Fibroblast of the conjunctiva (primary cell): ENCODE results near the gene SGSM2.

Experiments used
- DNase-seq: peaks from one replicate; pipeline ENCODE4 v3.0.0-alpha.2; 2010; ENCODE audit warnings: low read depth

SGSM2 gene

DNA sequence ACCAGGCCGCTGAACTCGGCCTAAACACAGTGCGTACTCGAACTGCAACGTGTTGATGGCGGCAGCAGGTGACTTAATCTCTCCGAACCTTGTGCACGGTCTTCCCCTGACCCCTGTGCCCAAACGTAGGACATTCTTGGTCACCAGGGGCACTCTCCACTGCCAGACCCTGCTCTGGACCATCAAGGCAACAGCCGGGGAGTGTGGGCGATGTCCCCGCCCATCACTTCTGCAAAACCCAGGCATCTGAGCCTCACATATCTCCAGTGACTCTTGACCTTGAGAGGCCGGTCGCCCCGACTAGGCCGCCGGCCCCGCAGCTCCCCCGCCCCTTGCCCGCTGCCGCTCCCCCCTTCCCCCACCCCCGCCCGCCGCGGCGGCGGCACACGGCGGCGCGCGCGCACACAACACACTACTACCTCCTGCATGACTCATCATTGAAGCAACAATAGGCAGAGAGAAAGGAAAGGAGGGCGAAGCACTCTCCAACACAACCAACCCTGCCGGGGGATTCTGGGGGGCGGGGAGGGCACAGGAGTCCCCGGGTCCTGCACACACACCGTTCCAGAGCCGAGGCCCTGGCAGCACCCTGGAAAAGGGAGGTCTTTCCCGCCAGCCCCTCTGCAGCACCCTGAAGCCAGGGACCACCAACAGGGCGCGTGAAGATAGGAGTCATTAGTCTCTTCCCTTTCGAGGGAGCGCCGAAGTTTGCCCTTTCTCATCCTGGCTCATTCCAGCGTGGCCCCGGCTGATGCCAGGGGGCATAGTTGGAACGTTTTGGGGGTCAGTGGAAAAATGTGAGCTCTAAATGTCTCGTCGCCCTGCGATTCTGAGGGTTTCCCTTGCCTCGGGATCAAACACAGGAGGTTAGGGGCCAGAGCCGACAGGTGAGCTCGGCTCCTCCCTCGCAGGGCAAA is 61.6 kb downstream of the SGSM2 start:
- no peak for DNase-seq

DNA sequence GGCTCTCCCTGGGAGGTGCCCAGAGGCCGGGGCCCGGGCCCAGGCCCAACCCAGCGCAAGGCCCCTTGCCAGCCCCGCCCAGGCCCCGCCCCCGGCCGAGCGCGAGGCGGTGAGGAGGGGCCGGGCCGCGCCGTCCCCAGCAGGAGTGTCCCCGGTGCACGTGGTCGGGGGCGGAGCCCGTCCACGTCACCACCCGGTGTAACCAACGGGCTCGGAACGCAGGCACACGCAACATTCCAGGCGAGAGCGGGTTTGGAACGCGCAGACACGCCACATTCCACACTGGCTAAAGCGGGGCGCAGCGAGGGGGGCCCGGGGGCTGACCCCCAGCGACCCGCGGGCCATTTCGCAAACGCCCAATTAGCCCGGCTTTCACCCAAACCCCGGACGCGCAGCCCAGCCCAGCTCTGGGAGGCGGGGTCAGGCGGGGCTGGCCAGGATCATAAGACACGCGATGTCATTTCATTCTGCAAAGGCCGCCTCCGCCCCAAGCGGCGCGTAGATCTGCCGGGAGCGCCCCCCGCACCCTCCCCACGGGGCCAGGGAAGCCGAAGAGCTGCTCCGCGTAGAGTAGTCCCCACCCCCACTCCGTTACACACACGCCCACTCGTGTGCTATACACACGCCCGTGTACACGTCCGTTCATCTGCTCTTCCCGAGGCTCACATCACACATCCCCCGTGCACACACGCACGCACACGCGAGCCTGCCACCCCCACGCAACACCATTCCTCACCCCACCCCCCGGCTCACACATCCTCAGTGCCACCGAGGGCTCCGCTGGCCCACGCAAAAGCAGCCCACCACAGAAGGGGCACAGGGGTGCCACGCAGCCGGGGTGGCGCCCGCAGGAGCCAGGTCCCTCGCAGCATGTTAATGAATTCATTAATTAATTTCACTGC is 62.5 kb downstream of the SGSM2 start:
- DNase-seq = peak; percentile 87

GRCh38 chr17:2400474-2400866 is 63.2 kb downstream of the SGSM2 start:
- no peak for DNase-seq

GRCh38 chr17:2400877-2401425 is 63.6 kb downstream of the SGSM2 start, which contains the start of gene MNT:
Gene MNT (minus strand): TSS chr17:2401060. CDS start chr17:2400712, 348 bp downstream.
- peak; percentile 91 for DNase-seq

- peak; percentile 99 for DNase-seq
Observed at GRCh38 chr17:2401426-2402221, 64.3 kb downstream of the SGSM2 start.

- DNase-seq = no peak
Observed at GRCh38 chr17:2402544-2402943, 65.2 kb downstream of the SGSM2 start.

DNA sequence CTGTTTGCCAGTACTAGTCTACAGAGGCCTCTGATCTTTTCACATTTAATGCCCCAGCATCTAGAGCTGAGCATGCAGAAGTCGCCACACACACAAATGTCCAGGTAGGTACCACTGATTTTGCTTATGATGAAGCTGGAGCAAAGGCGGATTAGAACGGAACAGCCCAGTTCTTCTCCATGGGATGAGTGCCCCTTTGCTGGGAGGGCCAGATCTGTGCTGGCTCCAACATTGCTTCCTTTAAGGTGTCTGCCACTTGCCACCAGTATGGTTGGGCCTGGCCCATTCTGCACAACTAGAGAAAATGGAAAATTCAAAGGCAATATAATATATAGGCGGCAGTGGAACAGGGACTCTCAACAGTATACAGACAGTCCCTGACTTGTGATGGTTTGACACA is 65.7 kb downstream of the SGSM2 start:
- no peak for DNase-seq

DNA sequence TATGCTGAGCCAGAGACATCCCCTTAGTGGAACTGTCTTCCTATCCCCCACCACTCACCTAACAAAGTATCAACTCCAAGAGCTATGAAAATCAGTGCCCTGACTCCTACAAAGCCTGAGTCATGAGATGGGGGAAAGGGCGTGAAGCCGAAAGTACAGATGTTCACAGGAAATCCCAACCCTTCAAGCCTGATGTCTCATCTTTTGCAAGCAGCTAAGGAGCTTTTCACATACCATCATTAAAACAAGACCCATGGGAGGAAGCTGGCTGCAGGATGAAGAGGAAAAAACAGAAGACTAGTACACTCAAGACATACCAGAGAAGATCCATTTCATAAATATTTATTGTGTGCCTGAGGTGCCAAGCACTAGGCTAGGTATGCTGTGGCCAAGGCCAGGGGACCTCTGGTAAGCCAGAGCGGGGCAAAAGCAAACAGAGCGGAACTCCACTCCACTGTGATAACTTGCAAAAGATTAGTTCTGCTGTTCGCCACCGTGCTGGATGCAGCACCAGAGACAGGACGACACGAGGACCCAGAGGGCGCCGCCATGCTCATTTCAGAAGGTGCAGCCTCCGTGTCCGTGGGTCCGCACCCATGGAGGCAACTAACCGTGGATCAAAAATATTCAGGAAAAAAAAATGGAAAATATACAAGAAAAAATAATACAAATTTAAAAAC is 68.1 kb downstream of the SGSM2 start:
- DNase-seq = peak; percentile 86

DNA sequence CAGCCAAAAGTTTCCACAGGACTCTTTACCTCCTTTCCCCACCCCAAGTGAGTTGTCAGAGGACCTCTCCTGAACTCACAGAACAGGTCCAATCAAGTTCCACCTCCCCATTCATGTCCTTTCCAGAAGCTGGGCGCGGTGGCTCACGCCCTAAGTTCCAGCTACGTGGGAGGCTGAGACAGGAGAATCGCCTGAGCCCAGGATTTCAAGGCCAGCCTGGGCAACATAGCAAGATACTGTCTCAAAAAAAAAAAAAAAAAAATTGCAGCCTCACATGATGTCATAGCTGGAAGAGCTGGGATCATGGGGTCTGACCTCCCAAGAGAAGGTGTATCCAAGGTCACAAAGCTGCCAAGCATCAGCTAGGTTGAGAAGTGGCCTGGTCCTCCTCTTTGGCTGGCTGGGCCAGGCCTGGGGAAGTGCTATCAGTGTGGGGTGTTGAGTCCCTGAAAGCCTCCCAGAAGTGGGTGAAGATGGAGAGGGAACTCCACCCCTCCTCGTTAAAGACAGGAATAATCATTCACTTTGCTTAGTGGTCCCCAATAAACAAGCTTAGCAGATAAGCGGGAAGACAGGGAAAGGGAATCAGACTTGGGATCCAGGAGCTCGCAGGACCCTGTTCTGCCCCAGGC is 69.1 kb downstream of the SGSM2 start:
- no peak for DNase-seq

DNA sequence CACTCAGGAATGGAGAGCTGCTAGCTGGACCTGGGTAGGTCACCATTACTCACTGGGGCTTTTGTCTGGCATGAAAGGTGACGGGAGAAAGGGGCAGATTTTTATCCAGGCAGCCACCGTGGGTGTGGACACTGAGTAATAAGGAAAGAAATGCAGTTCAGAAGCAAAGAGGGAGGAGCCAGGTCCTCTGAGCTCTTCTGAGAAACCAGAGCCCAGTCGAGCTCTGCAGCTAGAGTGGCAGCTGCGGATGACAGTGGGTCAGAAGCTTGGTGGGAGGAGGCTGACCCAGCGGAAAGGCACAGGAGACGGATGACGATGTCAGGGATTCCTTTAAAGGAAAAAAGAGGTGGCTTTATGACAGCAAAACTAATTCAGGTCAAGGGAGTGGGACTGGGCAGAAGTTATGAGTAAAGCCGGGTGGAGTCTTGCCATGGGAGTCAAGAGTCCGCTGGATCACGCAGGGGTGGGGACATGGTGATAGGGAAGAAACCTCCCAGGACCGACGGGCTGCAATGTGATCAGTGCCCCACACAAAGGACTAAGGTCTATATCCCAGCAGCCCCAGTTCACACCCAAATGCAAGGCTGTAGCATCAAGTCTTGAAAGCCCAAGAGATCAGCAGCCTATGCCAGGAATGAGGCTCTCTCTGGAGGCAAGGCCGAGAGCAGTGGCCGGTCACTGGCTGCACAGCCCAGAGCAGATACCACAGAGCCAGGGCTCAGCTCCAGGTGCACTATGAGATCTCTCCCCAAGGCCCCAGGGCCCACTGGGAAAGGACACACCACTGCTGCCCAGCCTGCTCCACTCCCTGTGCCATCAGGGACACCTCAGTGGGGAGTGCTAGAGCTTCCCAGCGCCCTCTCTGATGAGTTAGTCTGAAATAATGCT is 69.8 kb downstream of the SGSM2 start:
- DNase-seq = peak; percentile 63

- no peak for DNase-seq
Observed at GRCh38 chr17:2410951-2411350, 73.7 kb downstream of the SGSM2 start.

- DNase-seq = no peak
Observed at GRCh38 chr17:2412561-2413021, 75.3 kb downstream of the SGSM2 start.

- DNase-seq = no peak
Observed at GRCh38 chr17:2414446-2415064, 77.3 kb downstream of the SGSM2 start.

GRCh38 chr17:2415081-2415480 is 77.8 kb downstream of the SGSM2 start:
- no peak for DNase-seq

DNA sequence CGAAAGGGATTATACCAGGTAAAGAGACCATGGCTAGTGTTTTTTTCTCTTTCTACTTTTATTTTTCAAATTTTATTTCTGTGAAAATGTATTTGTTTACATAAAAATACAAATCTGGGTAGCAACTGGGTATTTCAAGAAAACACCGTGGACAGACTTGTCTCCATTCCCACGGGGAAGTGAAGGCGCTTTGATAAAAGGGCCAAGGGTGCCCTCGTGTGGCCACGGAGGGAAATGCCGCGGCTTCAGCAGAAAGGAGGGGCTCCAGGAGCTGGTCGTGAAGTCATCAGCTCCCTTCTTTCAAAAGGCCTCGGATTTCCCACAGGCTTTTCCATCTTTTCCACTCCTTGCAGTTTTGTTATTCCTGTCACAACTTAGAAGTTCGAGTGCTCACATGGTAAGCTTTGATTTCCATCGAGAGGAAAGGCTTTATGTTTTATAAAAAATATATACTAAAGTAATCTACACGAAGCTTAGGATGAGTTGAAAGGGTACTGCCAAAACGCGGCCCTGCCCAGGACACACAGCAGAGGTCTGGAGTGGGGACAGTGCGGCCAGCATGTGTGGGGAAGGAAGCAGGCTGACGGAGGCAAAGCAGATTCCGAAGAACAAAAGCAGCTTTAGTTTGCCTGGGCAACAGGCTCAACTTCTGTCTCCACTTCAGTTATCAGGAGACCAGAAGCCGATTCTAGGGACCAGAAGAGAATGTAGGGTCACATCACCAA is 78.9 kb downstream of the SGSM2 start:
- peak; percentile 80 for DNase-seq

GRCh38 chr17:2418572-2418971 is 81.3 kb downstream of the SGSM2 start:
- no peak for DNase-seq

GRCh38 chr17:2419486-2419885 is 82.2 kb downstream of the SGSM2 start:
- DNase-seq = no peak

GRCh38 chr17:2420176-2420575 is 82.9 kb downstream of the SGSM2 start:
- DNase-seq = no peak
